HG03045 (cell line): ENCODE results near the gene CPSF7.

Experiments used
- ATAC-seq: cut with Tn5 transposase; IDR thresholded peaks from one replicate; pipeline ENCODE4 v1.9.1; 2021; ENCODE audit warnings: mild to moderate bottlenecking, moderate library complexity; ENCODE audit not compliant: unreplicated experiment

CPSF7 gene

GRCh38 chr11:61357894-61358239 lies 71.9 kb downstream of the CPSF7 start:
- ATAC-seq: no peak

GRCh38 chr11:61357233-61357893 lies 72.4 kb downstream of the CPSF7 start:
- ATAC-seq: no peak

DNA sequence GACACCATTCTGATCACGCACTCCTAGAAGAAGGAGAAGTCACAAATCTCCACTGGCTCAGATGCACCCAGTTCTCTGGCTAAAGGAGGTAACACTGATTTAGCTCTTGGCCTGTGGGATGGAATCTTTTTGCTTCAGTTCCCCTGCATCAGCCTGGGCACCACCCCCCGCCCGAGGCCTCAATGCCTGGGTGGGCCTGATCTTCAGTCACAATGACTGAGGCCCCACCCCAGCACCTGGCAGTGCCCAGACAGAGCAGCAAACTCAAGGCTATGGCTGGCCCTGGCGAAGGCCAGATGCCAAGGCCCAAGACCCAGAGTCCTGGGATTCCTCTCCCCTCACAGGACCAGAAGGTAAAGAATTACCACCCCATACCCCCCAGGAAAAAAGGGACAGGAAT lies 73.1 kb downstream of the CPSF7 start:
- no peak for ATAC-seq

- ATAC-seq: no peak
Observed at GRCh38 chr11:61354208-61354607, 75.6 kb downstream of the CPSF7 start.

DNA sequence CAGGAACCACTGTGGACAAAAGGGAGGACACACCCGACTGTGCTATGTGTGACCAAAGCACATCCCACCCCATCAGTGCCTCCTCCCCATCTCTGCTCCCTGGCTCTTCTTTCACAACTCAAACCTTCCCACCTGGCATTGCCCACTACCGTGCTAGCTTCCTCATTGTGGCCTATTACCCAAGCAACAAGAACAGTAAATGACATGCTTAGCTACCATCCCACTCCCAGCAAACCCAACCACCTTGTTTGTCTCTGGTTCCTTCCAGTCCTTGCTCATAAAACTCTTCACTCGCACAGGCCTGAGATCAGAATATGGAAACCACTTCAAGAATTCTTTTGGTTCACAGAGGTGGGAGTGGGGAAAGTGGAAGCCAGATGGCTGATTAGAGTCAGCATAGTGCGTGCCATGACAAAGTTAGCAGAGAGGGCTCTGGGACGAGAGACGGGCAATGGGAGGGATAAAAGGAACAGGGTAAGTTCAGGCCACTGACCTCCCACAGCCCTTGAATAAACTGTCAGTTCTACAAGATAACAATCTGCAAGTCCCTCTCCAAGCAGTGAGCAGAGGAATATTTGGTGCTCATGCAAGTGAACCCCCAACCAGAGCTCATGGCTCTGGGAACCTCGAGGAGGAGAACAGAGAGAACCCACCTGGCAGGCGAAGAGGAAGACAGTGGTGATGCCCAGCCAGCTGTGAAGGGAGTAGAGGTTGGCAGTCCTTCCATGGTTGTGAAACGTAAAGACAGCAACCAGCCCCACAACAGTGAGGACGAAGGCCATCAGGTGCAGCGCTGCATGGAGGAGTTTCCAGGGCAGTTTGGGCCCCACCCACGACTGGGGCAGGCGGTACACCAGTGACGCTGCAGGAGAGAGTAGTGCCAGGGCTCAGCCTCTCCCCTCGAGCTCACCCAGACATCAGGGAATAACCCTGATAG lies 76.4 kb downstream of the CPSF7 start:
- ATAC-seq: no peak
